ENCODE data around the gene DGKG. TPM values are rescaled to one million over a fixed set of nuclear protein-coding genes. Genes with fewer than 3 reads are reported as not detected.

Gene DGKG
- total RNA-seq, 2 donors from 2014 or later = 0.17 to 0.64 TPM

DNA sequence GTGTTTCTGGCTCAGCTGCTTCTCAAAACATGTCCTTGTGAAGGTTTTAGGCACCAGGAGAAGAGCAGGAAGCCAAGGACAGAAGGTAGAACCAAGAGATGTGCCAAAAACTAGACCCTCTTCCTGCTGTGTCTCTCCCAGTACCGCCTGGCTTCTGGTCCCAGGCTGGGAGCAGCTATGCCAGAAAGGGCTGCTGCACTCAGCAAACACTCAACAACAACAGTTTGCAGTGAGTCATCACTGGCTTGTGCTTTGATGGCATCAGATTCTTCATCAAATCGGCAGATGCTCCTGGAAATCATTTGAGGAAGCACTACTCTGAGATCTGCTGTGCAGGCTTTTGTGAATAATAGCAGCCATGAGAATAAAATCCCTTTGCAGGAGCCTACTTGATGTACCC lies 63.2 kb downstream of the DGKG start:
- H3K9me3 ChIP-seq = no peaks in the 10 kb centered on the region
- H3K4me1 ChIP-seq = no peaks in the 10 kb centered on the region
- H3K36me3 ChIP-seq = no peaks in the 10 kb centered on the region
- H3K9ac ChIP-seq (ENCODE audit: low read depth in 2 of 2, low read length in 2 of 2) = no peak overlapping the region
- no peak for DNase-seq
- H3K27ac ChIP-seq = no peak overlapping the region
- no peaks in the 10 kb centered on the region for H3K27me3 ChIP-seq
- H3K4me3 ChIP-seq = no peak overlapping the region
- TF ChIP-seq, protein P1, sequence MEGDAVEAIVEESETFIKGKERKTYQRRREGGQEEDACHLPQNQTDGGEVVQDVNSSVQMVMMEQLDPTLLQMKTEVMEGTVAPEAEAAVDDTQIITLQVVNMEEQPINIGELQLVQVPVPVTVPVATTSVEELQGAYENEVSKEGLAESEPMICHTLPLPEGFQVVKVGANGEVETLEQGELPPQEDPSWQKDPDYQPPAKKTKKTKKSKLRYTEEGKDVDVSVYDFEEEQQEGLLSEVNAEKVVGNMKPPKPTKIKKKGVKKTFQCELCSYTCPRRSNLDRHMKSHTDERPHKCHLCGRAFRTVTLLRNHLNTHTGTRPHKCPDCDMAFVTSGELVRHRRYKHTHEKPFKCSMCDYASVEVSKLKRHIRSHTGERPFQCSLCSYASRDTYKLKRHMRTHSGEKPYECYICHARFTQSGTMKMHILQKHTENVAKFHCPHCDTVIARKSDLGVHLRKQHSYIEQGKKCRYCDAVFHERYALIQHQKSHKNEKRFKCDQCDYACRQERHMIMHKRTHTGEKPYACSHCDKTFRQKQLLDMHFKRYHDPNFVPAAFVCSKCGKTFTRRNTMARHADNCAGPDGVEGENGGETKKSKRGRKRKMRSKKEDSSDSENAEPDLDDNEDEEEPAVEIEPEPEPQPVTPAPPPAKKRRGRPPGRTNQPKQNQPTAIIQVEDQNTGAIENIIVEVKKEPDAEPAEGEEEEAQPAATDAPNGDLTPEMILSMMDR (IDR thresholded peaks at IDR 0.05) = no peak
- intact Hi-C loops (cut with DNase I) = no loop called here

DNA sequence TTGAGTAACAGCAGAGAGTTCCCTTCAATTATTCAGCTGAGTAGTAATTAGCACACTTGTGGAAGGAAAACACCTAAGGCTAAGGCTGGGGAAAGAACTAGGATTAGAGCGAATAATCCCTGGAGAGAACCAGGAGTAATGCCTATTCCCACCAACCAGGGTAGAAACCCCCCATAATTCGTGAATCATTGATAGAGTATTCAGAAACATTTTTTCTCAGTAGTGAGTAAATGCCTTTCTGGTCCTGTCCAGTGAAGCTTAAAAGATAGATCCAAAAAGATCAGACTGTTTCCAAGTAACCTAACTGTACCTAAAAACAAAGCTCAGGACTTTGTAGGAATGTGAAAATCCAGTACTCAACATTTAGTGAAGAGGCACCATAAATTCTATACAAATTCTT lies 71.2 kb downstream of the DGKG start:
- Histone ChIP-seq H3K9ac (ENCODE audit: low read depth in 2 of 2, low read length in 2 of 2) (no peak overlapping the region), H3K4me1 (no peaks in the 10 kb centered on the region), H3K27me3 (no peaks in the 10 kb centered on the region), H3K36me3 (no peaks in the 10 kb centered on the region), H3K27ac (no peak overlapping the region), H3K9me3 (no peaks in the 10 kb centered on the region), H3K4me3 (no peak overlapping the region)
- TF ChIP-seq, protein P1 (IDR thresholded peaks at IDR 0.05) = no peak
- intact Hi-C loops (cut with DNase I) = no loop called here
- DNase-seq = no peak

DNA sequence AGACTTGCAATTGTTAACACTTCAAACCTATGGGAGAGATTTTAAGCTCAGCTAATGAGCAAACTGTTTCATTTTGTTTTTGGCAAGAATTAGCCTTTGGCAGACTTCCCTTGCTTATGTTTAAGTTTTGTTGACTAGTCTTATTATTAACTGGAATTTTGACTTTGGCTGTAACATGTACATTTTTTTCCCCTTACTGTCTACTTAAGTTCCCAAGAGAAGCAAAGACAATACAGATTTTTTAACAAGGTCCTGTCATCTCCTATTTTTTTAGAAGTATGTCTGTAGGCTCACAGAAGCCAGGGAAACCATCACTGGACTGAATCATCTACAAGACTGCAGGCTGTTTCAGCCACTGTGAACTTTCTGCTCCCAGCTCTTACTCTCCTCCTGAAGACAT lies 74.3 kb downstream of the DGKG start:
- no peak overlapping the region for H3K27ac ChIP-seq
- TF ChIP-seq, protein P1 (IDR thresholded peaks at IDR 0.05) = no peak
- no peaks in the 10 kb centered on the region for H3K27me3 ChIP-seq
- H3K36me3 ChIP-seq = no peaks in the 10 kb centered on the region
- H3K9me3 ChIP-seq = no peaks in the 10 kb centered on the region
- no peak for DNase-seq
- no peaks in the 10 kb centered on the region for H3K4me1 ChIP-seq
- H3K9ac ChIP-seq (ENCODE audit: low read depth in 2 of 2, low read length in 2 of 2) = no peak overlapping the region
- no peak overlapping the region for H3K4me3 ChIP-seq
- intact Hi-C loops (cut with DNase I) = no loop called here

DNA sequence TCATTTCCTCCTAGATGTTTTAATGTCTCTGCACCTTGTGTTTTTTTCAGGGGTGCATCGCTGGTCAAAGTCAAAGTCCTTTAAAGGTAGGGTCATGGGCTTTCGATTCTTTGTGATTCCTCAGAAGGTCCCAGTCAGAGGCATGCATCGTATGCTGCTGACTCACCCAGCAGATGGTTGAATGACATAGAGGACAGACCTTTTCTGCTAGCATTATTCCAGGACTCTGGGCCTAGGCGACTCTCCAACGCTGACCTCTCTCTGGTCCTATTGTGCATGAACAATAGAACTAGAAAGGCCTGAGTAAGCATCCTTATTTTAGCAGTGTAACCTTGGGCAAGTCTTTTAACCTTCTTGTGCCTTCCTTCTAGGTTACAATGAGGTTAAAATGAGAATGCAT lies 75.9 kb downstream of the DGKG start:
- TF ChIP-seq, protein P1 (IDR thresholded peaks at IDR 0.05) = no peak
- no peaks in the 10 kb centered on the region for H3K36me3 ChIP-seq
- no peaks in the 10 kb centered on the region for H3K4me1 ChIP-seq
- H3K9ac ChIP-seq (ENCODE audit: low read depth in 2 of 2, low read length in 2 of 2) = no peak overlapping the region
- H3K9me3 ChIP-seq = no peaks in the 10 kb centered on the region
- no peaks in the 10 kb centered on the region for H3K27me3 ChIP-seq
- intact Hi-C loops (cut with DNase I) = no loop called here
- H3K27ac ChIP-seq = no peak overlapping the region
- no peak overlapping the region for H3K4me3 ChIP-seq
- DNase-seq = no peak

DNA sequence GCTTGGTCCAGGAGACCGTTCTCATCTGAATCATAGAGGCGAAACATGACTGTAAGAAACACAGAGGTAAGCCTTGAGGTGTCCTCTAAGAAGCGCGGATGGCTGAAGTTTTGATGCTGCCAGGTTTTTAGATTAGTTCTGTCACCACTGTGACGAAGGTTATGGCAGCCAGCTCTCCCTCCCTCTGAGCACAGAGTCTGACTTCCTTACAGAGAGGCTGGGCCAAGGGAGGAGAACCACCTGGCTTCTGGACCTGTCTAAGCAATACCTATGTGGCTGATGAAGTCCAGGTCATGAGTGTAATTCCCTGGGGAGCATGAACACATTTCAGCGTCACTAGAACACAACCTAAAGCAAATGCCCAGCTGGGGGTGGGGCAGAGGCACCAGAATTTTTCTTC lies 77.4 kb downstream of the DGKG start:
- Histone ChIP-seq H3K27ac (no peak overlapping the region), H3K9ac (ENCODE audit: low read depth in 2 of 2, low read length in 2 of 2) (no peak overlapping the region), H3K9me3 (no peaks in the 10 kb centered on the region), H3K27me3 (no peaks in the 10 kb centered on the region), H3K4me3 (no peak overlapping the region), H3K36me3 (no peaks in the 10 kb centered on the region), H3K4me1 (no peaks in the 10 kb centered on the region)
- intact Hi-C loops (cut with DNase I) = no loop called here
- DNase-seq = no peak
- TF ChIP-seq, protein P1 (IDR thresholded peaks at IDR 0.05) = no peak

DNA sequence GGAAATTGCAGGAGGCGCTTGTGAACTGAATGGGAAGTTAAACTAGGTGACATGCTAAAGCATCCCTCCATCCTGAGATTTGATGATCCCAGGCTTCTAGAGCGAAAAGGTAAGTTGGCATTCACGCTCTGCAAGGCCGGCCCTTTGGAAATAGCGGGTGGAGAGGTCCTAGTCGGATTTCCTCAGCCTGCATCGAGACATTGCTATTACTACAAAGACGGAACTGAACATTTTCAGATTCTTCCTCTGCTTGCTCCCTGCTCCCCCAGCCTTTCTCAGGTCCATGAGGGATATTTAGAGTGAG lies 77.7 kb downstream of the DGKG start:
- no peak overlapping the region for H3K9ac ChIP-seq (ENCODE audit: low read depth in 2 of 2, low read length in 2 of 2)
- TF ChIP-seq, protein P1 (IDR thresholded peaks at IDR 0.05) = no peak
- no peak overlapping the region for H3K27ac ChIP-seq
- H3K4me1 ChIP-seq = no peaks in the 10 kb centered on the region
- no peaks in the 10 kb centered on the region for H3K36me3 ChIP-seq
- no peak for DNase-seq
- H3K4me3 ChIP-seq = no peak overlapping the region
- intact Hi-C loops (cut with DNase I) = no loop called here
- H3K27me3 ChIP-seq = no peaks in the 10 kb centered on the region
- H3K9me3 ChIP-seq = no peaks in the 10 kb centered on the region
